GM18861 (cell line): ENCODE measurements around the gene NIPSNAP3A.

Experiments
- ATAC-seq: cut with Tn5 transposase; IDR thresholded peaks from one replicate; pipeline ENCODE4 v1.9.1; 2021; ENCODE audit not compliant: unreplicated experiment

The NIPSNAP3A gene

DNA sequence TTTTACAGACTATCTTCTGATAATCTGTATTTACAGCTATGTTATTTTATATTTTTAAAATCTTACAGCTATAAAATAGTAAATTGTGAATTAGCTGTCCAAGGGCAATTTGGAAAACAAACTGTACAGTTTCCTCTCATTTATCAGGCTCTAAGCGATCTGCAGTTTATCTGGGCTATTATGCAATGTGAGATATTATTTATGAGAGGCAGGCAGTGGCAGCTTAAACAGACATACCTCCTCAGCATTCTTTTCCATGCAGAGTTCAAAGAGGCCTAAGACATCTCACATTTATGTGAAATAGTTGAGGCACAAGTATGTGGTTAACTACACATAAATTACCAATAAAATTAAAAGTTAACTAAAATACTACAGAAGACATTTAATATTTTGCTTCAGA lies 26.6 kb downstream of the NIPSNAP3A start:
- ATAC-seq = no peak

GRCh38 chr9:104774831-104775573 lies 27.5 kb downstream of the NIPSNAP3A start:
- peak; percentile 84 for ATAC-seq

DNA sequence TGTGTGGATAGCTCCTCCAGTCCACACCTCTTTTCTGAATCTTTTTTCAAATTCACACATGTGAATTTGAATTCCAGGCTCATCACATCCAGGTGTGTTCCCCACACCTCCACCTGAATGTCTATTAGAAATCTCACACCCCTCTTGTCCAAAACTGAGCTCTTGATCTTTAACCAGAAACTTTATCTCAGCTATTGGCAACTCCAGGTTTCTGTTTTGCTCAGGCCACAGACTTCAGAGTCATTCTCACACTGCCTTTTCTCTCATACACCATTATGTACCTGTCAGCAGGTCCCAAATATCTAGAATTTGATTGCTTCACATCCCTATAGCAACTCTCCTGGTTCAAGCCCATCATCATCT lies 28.1 kb downstream of the NIPSNAP3A start:
- ATAC-seq = peak; percentile 47

GRCh38 chr9:104775976-104776375 lies 28.5 kb downstream of the NIPSNAP3A start:
- ATAC-seq = no peak

DNA sequence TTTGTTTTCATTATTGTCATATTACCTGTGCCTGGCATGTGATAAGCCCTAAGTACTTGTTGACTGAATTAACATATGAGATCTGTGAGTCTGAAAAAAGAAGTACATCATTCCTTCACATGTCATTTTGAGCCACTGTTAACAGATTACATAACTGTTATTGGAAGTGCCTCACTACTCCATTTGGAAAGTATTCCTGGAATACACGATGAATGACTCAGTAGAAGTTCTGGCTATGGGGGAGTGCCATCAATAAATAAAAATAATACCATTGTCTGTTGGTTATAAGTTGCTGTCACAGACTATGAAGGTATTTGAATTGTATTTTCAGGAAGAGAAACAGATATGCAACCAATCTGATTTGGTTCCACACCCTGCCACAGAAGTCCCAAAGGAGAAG lies 29.3 kb downstream of the NIPSNAP3A start:
- no peak for ATAC-seq

DNA sequence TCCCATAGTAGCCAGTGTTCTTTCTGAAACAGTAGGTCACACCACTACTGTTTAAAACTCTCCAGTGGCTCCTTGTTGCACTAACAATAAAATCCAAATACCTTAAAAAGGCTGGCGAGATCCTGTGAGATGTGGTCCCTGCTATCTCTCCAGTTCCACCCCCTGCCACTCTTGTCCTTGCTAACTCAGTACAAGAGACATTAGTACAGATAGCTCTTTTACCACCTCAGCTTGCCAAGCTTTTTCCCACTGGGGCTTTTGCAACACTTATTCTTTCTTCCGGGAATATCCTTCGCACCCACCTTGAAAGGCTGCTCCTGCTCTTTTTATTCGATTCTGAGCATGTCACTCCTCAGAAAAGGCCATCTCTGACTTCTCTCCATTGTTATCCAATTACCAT lies 31.3 kb downstream of the NIPSNAP3A start:
- no peak for ATAC-seq

- ATAC-seq = no peak
These were observed 31.9 kb downstream of the NIPSNAP3A start for GRCh38 chr9:104779334-104779733.

GRCh38 chr9:104779946-104780535 lies 32.6 kb downstream of the NIPSNAP3A start:
- no peak for ATAC-seq

DNA sequence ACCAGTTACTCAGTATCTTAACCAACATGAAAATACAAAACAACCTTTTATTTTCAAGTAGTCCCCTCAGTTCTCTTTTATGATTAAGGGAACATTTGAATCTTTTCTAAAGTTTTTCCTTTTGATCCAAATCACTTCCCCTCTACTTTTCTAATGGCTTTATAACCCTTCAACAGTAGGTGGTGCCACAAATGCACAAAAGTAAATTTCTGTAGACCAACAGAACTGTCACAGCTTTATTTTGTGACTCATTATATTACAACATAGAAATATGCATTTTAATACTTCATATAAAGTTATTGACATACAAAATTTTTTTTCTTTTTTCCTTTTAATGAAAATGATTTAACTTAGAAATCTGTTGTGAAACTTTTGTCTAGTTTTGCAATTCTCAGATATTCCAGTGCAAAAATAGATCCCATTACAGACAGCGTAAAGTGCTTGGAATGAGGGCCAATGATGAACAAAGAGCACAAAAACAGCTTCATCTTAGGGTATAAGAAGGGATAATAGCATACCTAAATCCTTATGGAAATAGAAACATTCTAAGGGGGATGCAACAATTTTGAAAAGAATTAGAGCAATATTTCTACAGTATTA lies 33.4 kb downstream of the NIPSNAP3A start:
- ATAC-seq = no peak

DNA sequence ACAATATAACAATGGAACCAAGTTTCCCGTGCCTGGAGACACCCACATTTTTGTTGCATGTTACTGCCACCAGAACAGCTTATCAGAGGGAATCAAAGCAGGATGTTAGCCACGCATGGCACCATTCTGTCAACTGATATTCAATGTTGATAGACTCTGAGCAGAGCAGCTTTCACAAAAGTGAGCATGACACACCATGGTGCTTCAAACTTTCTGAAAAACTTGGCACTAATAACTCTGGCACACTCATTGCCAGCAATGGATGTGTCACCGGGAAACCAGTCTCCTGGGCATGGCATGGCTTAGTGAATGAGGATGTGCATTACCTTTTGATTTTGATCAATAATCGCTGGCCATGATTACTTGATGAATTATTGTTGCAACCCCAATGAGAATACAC lies 36.1 kb downstream of the NIPSNAP3A start:
- no peak for ATAC-seq

- ATAC-seq = peak; percentile 80
These were observed 36.6 kb downstream of the NIPSNAP3A start for GRCh38 chr9:104784098-104784497.

- no peak for ATAC-seq
These were observed 38.8 kb downstream of the NIPSNAP3A start for GRCh38 chr9:104786293-104786692.

GRCh38 chr9:104787306-104788015 lies 40.0 kb downstream of the NIPSNAP3A start:
- no peak for ATAC-seq

GRCh38 chr9:104788251-104788650 lies 40.8 kb downstream of the NIPSNAP3A start:
- no peak for ATAC-seq

DNA sequence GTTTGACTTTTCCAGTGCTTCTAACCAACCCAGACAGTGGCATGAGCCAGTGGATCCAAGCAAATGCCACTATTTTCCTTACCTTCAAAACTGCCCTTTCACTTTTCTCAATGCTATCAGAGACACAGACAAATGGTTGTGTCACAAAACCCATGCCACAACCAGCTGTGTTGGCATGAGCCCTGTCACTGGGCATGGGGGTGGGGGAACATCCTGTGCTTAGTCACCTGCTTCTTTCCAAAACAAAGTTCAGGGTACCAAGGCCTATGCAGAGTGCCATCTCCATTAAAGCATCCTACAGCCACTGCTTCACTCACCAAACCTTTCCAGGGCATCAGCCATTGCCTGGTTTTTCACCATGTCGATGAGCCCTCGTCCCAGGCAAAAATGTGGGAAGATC lies 46.6 kb downstream of the NIPSNAP3A start:
- ATAC-seq = no peak

- ATAC-seq = no peak
These were observed 47.6 kb downstream of the NIPSNAP3A start for GRCh38 chr9:104795082-104795481.

DNA sequence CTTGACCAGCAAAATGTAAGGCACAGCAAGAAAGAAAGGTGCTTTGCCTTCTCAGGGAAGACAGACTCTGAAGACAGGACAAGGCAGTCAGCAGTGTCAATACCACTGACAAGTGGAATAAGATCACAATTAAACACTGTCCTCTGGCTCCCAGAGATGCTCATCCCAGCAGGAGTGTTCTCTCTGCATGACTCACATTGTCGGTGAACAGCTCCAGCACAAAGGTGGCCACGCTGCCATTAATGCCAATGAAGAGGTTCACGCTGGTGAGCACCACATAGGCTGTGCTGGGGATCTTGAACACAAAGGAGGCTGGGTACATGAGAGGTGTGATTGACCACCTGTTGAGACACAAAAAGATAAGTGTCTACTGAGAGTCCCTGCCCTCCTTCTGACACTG lies 48.4 kb downstream of the NIPSNAP3A start:
- no peak for ATAC-seq

- ATAC-seq = no peak
These were observed 50.9 kb downstream of the NIPSNAP3A start for GRCh38 chr9:104798209-104798995.

DNA sequence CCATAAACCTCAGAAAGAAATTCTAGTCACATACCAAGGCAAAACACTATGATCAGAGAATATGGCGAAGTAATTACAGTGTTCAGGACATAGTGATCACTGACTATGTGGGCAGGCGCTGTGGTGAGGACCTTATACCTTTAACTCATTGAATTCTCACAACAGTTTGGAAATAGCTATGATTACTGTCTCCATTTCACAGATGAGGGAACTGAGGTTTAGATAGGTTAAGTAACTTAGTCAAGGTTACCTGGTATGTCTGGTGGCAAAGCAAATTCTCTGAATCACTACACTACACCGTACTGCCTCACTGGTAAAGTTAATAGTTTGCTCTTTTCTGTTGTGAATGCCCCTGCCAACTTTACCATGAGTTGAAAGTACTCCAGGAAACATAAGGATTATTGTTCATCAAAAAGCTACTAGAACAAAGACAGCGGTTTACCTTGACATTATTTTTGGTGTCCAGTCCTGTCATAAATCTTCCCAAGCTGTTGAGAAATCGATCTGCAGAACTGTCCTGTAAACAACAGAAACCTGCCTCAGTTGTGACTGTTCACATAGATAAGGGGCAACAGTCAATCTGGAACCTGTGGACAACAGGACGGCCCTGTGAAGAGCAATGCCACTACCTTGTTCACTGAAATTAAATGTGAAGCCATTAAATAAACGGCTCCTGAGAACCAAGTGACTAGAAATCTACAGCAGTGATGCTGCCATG lies 52.7 kb downstream of the NIPSNAP3A start:
- ATAC-seq = no peak

DNA sequence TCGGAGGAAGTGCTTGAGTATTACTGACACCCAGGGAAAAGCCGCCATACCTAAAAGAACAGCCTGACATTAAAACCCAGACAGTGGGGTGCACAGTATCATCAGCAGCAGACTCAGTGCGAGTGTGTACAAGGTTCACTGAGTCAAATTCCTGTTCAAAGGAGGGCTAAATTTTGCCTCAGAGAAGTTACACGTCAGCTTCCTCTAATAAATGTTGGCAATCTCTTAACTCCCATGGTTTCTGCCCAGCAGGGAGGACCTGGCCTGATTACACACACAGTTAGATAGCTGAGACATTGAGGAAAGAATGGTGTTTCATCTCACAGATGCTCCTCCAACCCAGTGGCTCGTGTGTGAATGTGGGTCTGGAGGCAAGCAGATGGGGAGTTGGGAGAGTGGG lies 54.6 kb downstream of the NIPSNAP3A start:
- no peak for ATAC-seq
